ENCODE results near the gene CLIC4.

Gene CLIC4

DNA sequence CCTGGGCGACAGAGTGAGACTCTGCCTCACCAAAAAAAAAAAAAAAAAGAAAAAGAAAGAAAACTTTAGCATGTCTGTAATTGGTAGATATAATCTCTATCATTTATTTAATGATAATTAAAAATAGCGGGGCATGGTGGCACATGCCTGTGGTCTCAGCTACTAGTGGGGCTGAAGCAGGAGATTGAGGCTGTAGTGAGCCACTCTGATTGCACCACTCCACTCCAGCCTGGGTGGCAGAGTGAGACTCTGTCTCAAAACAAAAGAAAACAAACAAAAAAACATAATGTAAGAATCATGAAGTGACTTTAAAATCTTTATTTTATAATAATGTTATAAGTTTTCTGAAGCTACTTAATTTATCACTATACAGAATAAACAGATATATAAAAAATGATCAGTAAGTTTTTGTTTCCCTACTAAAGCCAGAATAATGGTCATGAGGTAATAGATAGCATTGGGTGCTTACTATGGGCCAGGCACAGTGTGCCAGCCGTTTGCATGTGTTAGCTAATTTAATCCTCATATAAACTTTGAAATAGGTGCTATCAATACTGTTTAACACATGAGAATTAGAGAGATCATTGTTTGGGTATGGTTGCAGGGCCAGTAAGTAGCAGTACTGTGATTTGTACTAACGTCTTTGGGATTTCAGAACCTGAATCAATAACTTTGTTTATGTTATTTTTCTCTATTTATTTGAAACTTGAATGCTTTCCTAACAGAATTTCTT, 23.8 kb downstream of the CLIC4 start:
- H3K27ac ChIP-seq, result peak overlapping the region; percentile 88
- no peak for TF ChIP-seq CTCF (IDR thresholded peaks at IDR 0.05)
- H3K4me3 ChIP-seq, result no peak overlapping the region
- H3K27me3 ChIP-seq, result no peaks in the 10 kb centered on the region
- intact Hi-C loops (cut with DNase I; ENCODE audit: low total_unique reads), result no loop called here
- peaks cover 0 to 94% (median 38%) of the 10 kb centered on the region in 4 donors for H3K4me1 ChIP-seq
- no peaks in the 10 kb centered on the region for H3K36me3 ChIP-seq
- no peak for DNase-seq
- H3K9me3 ChIP-seq, result no peaks in the 10 kb centered on the region

- Histone ChIP-seq H3K9me3 (no peaks in the 10 kb centered on the region), H3K27ac (peak overlapping the region; percentile 88), H3K36me3 (peaks cover 0 to 4% (median 0%) of the 10 kb centered on the region in 3 donors), H3K4me3 (peak overlapping the region in 1 of 2 donors; percentile 19), H3K27me3 (no peaks in the 10 kb centered on the region), H3K4me1 (peaks cover 0 to 94% (median 34%) of the 10 kb centered on the region in 4 donors)
- DNase-seq, result no peak
- intact Hi-C loops (cut with DNase I; ENCODE audit: low total_unique reads), result no loop called here
- TF ChIP-seq CTCF (IDR thresholded peaks at IDR 0.05), result no peak
Observed at GRCh38 chr1:24769656-24770651, 24.7 kb downstream of the CLIC4 start.

DNA sequence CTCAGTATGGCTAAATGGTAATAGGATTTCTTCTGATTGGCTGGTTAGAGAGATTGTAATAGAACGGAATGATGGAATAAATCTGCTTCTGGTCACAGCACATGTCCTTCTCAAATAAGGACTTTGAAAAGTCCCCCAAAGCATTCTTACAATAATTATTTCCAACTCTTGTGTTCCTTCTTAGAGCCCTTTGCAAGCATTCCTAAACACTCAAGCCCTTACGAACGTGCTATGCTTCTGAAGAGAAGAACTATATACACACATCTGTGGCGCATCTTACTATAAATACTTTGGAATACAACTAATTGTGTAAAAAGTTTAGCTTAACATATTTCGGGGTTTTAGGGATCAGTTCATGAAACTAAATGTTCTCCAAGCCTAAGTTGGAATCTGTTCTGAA, 25.6 kb downstream of the CLIC4 start:
- no peaks in the 10 kb centered on the region for H3K27me3 ChIP-seq
- DNase-seq, result no peak
- H3K4me3 ChIP-seq, result peak overlapping the region; percentile 3 to 19
- intact Hi-C loops (cut with DNase I; ENCODE audit: low total_unique reads), result no loop called here
- peak overlapping the region; percentile 88 for H3K27ac ChIP-seq
- peaks cover 0 to 94% (median 32%) of the 10 kb centered on the region in 4 donors for H3K4me1 ChIP-seq
- H3K36me3 ChIP-seq, result peaks cover 0 to 4% (median 0%) of the 10 kb centered on the region in 3 donors
- TF ChIP-seq CTCF (IDR thresholded peaks at IDR 0.05), result no peak
- H3K9me3 ChIP-seq, result no peaks in the 10 kb centered on the region

- Histone ChIP-seq H3K36me3 (peaks cover 0 to 4% (median 0%) of the 10 kb centered on the region in 3 donors), H3K27ac (peak overlapping the region; percentile 88), H3K9me3 (no peaks in the 10 kb centered on the region), H3K27me3 (no peaks in the 10 kb centered on the region), H3K4me3 (peak overlapping the region in 1 of 2 donors; percentile 19), H3K4me1 (peaks cover 0 to 95% (median 38%) of the 10 kb centered on the region in 4 donors)
- intact Hi-C loops (cut with DNase I; ENCODE audit: low total_unique reads), result no loop called here
- no peak for TF ChIP-seq CTCF (IDR thresholded peaks at IDR 0.05)
- DNase-seq, result no peak
Observed at GRCh38 chr1:24771574-24771973, 26.3 kb downstream of the CLIC4 start.

GRCh38 chr1:24773618-24774017, 28.4 kb downstream of the CLIC4 start:
- no peak overlapping the region for H3K4me3 ChIP-seq
- TF ChIP-seq CTCF (IDR thresholded peaks at IDR 0.05), result no peak
- no peak for DNase-seq
- H3K27me3 ChIP-seq, result no peaks in the 10 kb centered on the region
- intact Hi-C loops (cut with DNase I; ENCODE audit: low total_unique reads), result no loop called here
- no peaks in the 10 kb centered on the region for H3K9me3 ChIP-seq
- H3K27ac ChIP-seq, result peak overlapping the region; percentile 41 to 88
- peaks cover 0 to 4% (median 0%) of the 10 kb centered on the region in 3 donors for H3K36me3 ChIP-seq
- H3K4me1 ChIP-seq, result peaks cover 0 to 97% (median 41%) of the 10 kb centered on the region in 4 donors

Measured in tibial artery (tissue), 4 donors.